SK-N-SH (cell line): ENCODE results near the gene KCNJ5. TPM values are rescaled to one million over a fixed set of nuclear protein-coding genes. Genes with fewer than 3 reads are reported as not detected.

ENCODE experiments used
- CTCF ChIA-PET: fragments of 300-600, 350-600 bp; formaldehyde crosslinking; extraction: SDS; loops from one replicate; lab custom pipeline; 2021; lab: Yijun Ruan, JAX
- POLR2A ChIA-PET: fragments of 350-600 bp; sonication (Branson Sonifier 250); formaldehyde crosslinking; extraction: SDS; loops from one replicate; lab custom pipeline; 2020; ENCODE audit warnings: antibody characterized with exemption, inconsistent platforms; lab: Yijun Ruan, JAX
- DNase-seq: peaks from one replicate; pipeline ENCODE4 v3.0.0; 2012
- H2AFZ ChIP-seq: fragments of 200-600 bp; sonication (generic); 2 replicates; pipeline ENCODE4 v1.8.1; 2016; ENCODE audit warnings: antibody characterized with exemption, mild to moderate bottlenecking, low read depth
- H3F3A ChIP-seq: fragments of 200-600 bp; sonication (generic); replicated peaks from 2 replicates; pipeline ENCODE3; 2016; ENCODE audit warnings: antibody characterized with exemption, mild to moderate bottlenecking; ENCODE audit not compliant: insufficient read depth
- H3K27ac ChIP-seq, 2 experiments: fragments of 200-500 bp in 1 of 2; fragments of 200-600 bp in 1 of 2; sonication (Bioruptor generic) in 1 of 2; sonication (generic), shearing (Covaris generic) in 1 of 2; 2 replicates each; pipeline versions ENCODE4 v1.5.1 to v1.6.1; 2014 to 2016; ENCODE audit warnings: low read depth in 2 of 2, inconsistent platforms in 1 of 2, low read length in 1 of 2, mild to moderate bottlenecking in 1 of 2, mixed read lengths in 1 of 2
- H3K27me3 ChIP-seq: fragments of 200-600 bp; sonication (generic), shearing (Covaris generic); 2 replicates; pipeline ENCODE4 v1.6.1; 2016; ENCODE audit warnings: mixed run types; ENCODE audit not compliant: insufficient read depth
- H3K36me3 ChIP-seq, 2 experiments: fragments of 200-500 bp in 1 of 2; fragments of 200-600 bp in 1 of 2; sonication (Bioruptor generic) in 1 of 2; sonication (generic) in 1 of 2; replicated peaks in 1 of 2; 2 replicates each; pipeline versions ENCODE3 to v1.5.1; 2014 to 2016; ENCODE audit warnings: low read length in 1 of 2, mild to moderate bottlenecking in 1 of 2; ENCODE audit not compliant: insufficient read depth in 2 of 2, control insufficient read depth in 1 of 2
- H3K4me1 ChIP-seq, 2 experiments: fragments of 200-500 bp in 1 of 2; fragments of 200-600 bp in 1 of 2; sonication (Bioruptor generic) in 1 of 2; sonication (generic), shearing (Covaris generic) in 1 of 2; 2 replicates each; pipeline versions ENCODE4 v1.5.1 to v1.6.1; 2014 to 2016; ENCODE audit warnings: low read depth in 1 of 2, low read length in 1 of 2, mixed run types in 1 of 2; ENCODE audit not compliant: insufficient read depth in 2 of 2, control insufficient read depth in 1 of 2
- H3K4me2 ChIP-seq: fragments of 200-600 bp; sonication (generic), shearing (Covaris generic); 2 replicates; pipeline ENCODE4 v1.6.1; 2017; ENCODE audit warnings: mixed run types
- H3K4me3 ChIP-seq, 2 experiments: fragments of 200-500 bp in 1 of 2; fragments of 200-600 bp in 1 of 2; sonication (Bioruptor generic) in 1 of 2; sonication (generic), shearing (Covaris generic) in 1 of 2; 2 replicates each; pipeline versions ENCODE4 v1.5.1 to v1.8.1; 2014 to 2016; ENCODE audit warnings: low read depth in 2 of 2, inconsistent platforms in 1 of 2, low read length in 1 of 2, mild to moderate bottlenecking in 1 of 2, mixed read lengths in 1 of 2, moderate library complexity in 1 of 2
- H3K79me2 ChIP-seq: fragments of 200-600 bp; sonication (generic); 2 replicates; pipeline ENCODE4 v1.8.1; 2017; ENCODE audit warnings: mild to moderate bottlenecking; ENCODE audit not compliant: insufficient read depth
- H3K9ac ChIP-seq: fragments of 200-600 bp; sonication (generic); 2 replicates; pipeline ENCODE4 v1.6.1; 2017; ENCODE audit warnings: mixed run types
- H3K9me2 ChIP-seq: fragments of 200-600 bp; sonication (generic); 2 replicates; pipeline ENCODE4 v1.6.1; 2017; ENCODE audit warnings: mixed run types
- H3K9me3 ChIP-seq: fragments of 200-600 bp; sonication (generic); 2 replicates; pipeline ENCODE4 v1.6.1; 2017; ENCODE audit warnings: mixed run types, mild to moderate bottlenecking, moderate library complexity
- H4K20me1 ChIP-seq: fragments of 200-600 bp; sonication (generic); 2 replicates; pipeline ENCODE4 v1.6.1; 2017; ENCODE audit warnings: mild to moderate bottlenecking, mixed run types; ENCODE audit not compliant: insufficient read depth
- CHD2 ChIP-seq: fragments of 150-350 bp; IDR thresholded peaks from 2 replicates; pipeline ENCODE4 v1.6.1; 2018; ENCODE audit warnings: low read length; ENCODE audit not compliant: partially characterized antibody
- CTCF ChIP-seq: fragments of 200-600 bp; sonication (generic); IDR thresholded peaks from 2 replicates; pipeline ENCODE4 v1.6.1; 2017; ENCODE audit warnings: antibody characterized with exemption, mild to moderate bottlenecking, moderate library complexity
- ELF1 ChIP-seq: IDR thresholded peaks from 2 replicates; pipeline ENCODE4 v1.4.0; 2012
- EZH2phosphoT487 ChIP-seq: fragments of 200-600 bp; sonication (generic); IDR thresholded peaks from 2 replicates; pipeline ENCODE4 v1.6.1; 2017; ENCODE audit warnings: low read depth, mixed run types, mild to moderate bottlenecking, antibody characterized with exemption, moderate library complexity, borderline replicate concordance
- FOSL2 ChIP-seq: IDR thresholded peaks from 2 replicates; pipeline ENCODE4 v1.4.0; 2012; ENCODE audit warnings: low read depth, mild to moderate bottlenecking, moderate library complexity, borderline replicate concordance
- GABPA ChIP-seq: IDR thresholded peaks from 2 replicates; pipeline ENCODE4 v1.4.0; 2012; ENCODE audit warnings: low read depth, mild to moderate bottlenecking
- GATA2 ChIP-seq: sonication (generic); formaldehyde crosslinking; IDR thresholded peaks from 2 replicates; pipeline ENCODE4 v1.5.0; 2020; ENCODE audit warnings: mild to moderate bottlenecking, missing genetic modification reagents
- JUND ChIP-seq: IDR thresholded peaks from 2 replicates; pipeline ENCODE4 v1.4.0; 2012
- MXI1 ChIP-seq: IDR thresholded peaks from 2 replicates; pipeline ENCODE4 v1.6.1; 2012; ENCODE audit warnings: mild to moderate bottlenecking, low read depth, low read length, improper control_type of control experiment
- RAD21 ChIP-seq: IDR thresholded peaks from 2 replicates; pipeline ENCODE4 v1.6.1; 2012; ENCODE audit warnings: mild to moderate bottlenecking, low read length
- RCOR1 ChIP-seq: fragments of 150-350 bp; IDR thresholded peaks from 2 replicates; pipeline ENCODE4 v1.6.1; 2017; ENCODE audit warnings: antibody characterized with exemption, low read length
- REST ChIP-seq: IDR thresholded peaks from 2 replicates; pipeline ENCODE4 v1.6.1; 2012; ENCODE audit warnings: mild to moderate bottlenecking, low read depth, low read length, moderate library complexity
- RXRA ChIP-seq: IDR thresholded peaks from 2 replicates; pipeline ENCODE4 v1.4.0; 2012; ENCODE audit warnings: low read depth, mild to moderate bottlenecking, borderline replicate concordance
- TCF12 ChIP-seq: IDR thresholded peaks from 2 replicates; pipeline ENCODE4 v1.4.0; 2012
- TEAD4 ChIP-seq: IDR thresholded peaks from 2 replicates; pipeline ENCODE4 v1.4.0; 2012; ENCODE audit warnings: mild to moderate bottlenecking, borderline replicate concordance; ENCODE audit not compliant: insufficient read depth
- USF1 ChIP-seq: IDR thresholded peaks from 2 replicates; pipeline ENCODE4 v1.4.0; 2012; ENCODE audit warnings: low read depth, borderline replicate concordance
- USF2 ChIP-seq: fragments of 150-350 bp; IDR thresholded peaks from 2 replicates; pipeline ENCODE4 v1.6.1; 2017; ENCODE audit warnings: antibody characterized with exemption, low read length, low read depth, borderline replicate concordance
- YY1 ChIP-seq: IDR thresholded peaks from 2 replicates; pipeline ENCODE4 v1.4.0; 2012; ENCODE audit warnings: low read depth, mild to moderate bottlenecking
- ZBTB33 ChIP-seq: IDR thresholded peaks from 2 replicates; pipeline ENCODE4 v1.4.0; 2012; ENCODE audit warnings: low read depth, borderline replicate concordance
- WGBS: methylation state at CpG from one replicate; pipeline ENCODE4 v1.1.6; 2017; ENCODE audit warnings: low lambda C conversion rate; 5-methylcytosine and 5-hydroxymethylcytosine counted together
- polyA plus RNA-seq, 3 experiments: library from polyadenylated mRNA; depleted of rRNA; stranded (reverse); fragments of >200 nt; gene quantifications; 2 replicates each; pipeline ENCODE4 v1.2.3, GENCODE V29; 2012

KCNJ5 gene
- polyA plus RNA-seq, 1 of the 3 experiments (the other 2 are of a cell fraction), result 0.03 TPM

GRCh38 chr11:128911239-128911638 lies 20.1 kb downstream of the KCNJ5 start:
- no peak for TF ChIP-seq RXRA
- TF ChIP-seq TEAD4, result no peak
- TF ChIP-seq REST, result no peak
- no peak for TF ChIP-seq ZBTB33
- TF ChIP-seq RAD21, result no peak
- TF ChIP-seq GABPA, result no peak
- no peak for TF ChIP-seq USF1
- Histone ChIP-seq H3K4me1 (peaks cover 5 to 18% of the 10 kb centered on the region in 2 experiments; a peak in 2 of 4 replicates), H3K27ac (no peak overlapping the region), H3F3A (no peaks in the 10 kb centered on the region), H2AFZ (no peak overlapping the region), H3K9ac (no peak overlapping the region), H3K27me3 (no peaks in the 10 kb centered on the region; the same call in 1 of the 2 replicates), H3K9me2 (no peaks in the 10 kb centered on the region), H3K79me2 (no peaks in the 10 kb centered on the region), H3K36me3 (no peaks in the 10 kb centered on the region), H3K4me2 (no peak overlapping the region), H3K4me3 (no peak overlapping the region), H3K9me3 (no peaks in the 10 kb centered on the region), H4K20me1 (no peaks in the 10 kb centered on the region)
- ChIA-PET POLR2A (no interaction called here), CTCF (interaction anchor here (1.5 to 13.6 kb wide), 4 partner anchors 13 to 45 kb away, joined by 3 to 201 read pairs (median 48); partner anchors contain the start of gene KCNJ5)
- WGBS, result 92% methylated on average over 17 of the region's 17 CpGs
- DNase-seq, result no peak

- Histone ChIP-seq H3F3A (no peaks in the 10 kb centered on the region), H3K9me3 (no peaks in the 10 kb centered on the region), H3K4me2 (no peak overlapping the region), H3K27me3 (no peaks in the 10 kb centered on the region; the same call in 1 of the 2 replicates), H3K27ac (no peak overlapping the region), H3K4me3 (no peak overlapping the region), H3K4me1 (peaks cover 5 to 18% of the 10 kb centered on the region in 2 experiments; a peak in 2 of 4 replicates), H3K9ac (no peak overlapping the region), H2AFZ (no peak overlapping the region), H3K9me2 (no peaks in the 10 kb centered on the region), H4K20me1 (no peaks in the 10 kb centered on the region), H3K36me3 (no peaks in the 10 kb centered on the region), H3K79me2 (no peaks in the 10 kb centered on the region)
- ChIA-PET CTCF (interaction anchor here (10.5 to 13.6 kb wide), 2 partner anchors 22 to 45 kb away, joined by 89 to 201 read pairs; partner anchors contain the start of gene KCNJ5), POLR2A (no interaction called here)
- 94% methylated on average over 8 of the region's 18 CpGs for WGBS
- DNase-seq, result no peak
- TF ChIP-seq TCF12 (no peak), ELF1 (no peak), GABPA (no peak), JUND (no peak), GATA2 (no peak), YY1 (no peak), RCOR1 (no peak), FOSL2 (no peak), USF2 (no peak), CTCF (no peak), MXI1 (no peak), TEAD4 (no peak), EZH2phosphoT487 (no peak), CHD2 (no peak)
Measured at GRCh38 chr11:128911701-128912100, 20.5 kb downstream of the KCNJ5 start.
